Activated naive CD4-positive, alpha-beta T cell treated with anti-CD3 and anti-CD28 coated beads, Interleukin-2, amount 50 U/mL, for 16 hours (primary cell): ENCODE measurements around the gene MGMT.

ENCODE experiments used
- DNase-seq: peaks from one replicate; pipeline ENCODE4 v3.0.0-alpha.2; 2020

The MGMT gene

GRCh38 chr10:129766611-129767550 lies 299.8 kb downstream of the MGMT start:
- no peak for DNase-seq

DNA sequence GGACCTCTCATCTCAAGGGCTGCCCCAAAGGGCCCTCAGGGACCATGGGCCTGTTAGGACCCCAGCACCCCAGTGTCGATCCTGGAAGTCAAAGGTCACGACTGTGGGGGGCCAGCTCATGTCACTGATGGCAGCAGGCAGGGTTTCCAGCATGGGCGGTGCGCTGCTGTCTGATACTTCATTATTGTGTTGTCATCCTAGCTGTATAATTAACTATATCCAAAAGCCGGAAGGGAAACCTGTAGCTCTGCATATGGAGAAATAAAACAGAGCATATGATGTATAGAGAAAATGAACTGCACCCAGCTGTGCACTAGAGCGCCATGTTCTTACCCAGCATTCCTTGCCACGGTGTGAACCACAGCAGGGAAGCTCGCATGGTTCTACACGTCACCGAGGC lies 300.7 kb downstream of the MGMT start:
- no peak for DNase-seq

DNA sequence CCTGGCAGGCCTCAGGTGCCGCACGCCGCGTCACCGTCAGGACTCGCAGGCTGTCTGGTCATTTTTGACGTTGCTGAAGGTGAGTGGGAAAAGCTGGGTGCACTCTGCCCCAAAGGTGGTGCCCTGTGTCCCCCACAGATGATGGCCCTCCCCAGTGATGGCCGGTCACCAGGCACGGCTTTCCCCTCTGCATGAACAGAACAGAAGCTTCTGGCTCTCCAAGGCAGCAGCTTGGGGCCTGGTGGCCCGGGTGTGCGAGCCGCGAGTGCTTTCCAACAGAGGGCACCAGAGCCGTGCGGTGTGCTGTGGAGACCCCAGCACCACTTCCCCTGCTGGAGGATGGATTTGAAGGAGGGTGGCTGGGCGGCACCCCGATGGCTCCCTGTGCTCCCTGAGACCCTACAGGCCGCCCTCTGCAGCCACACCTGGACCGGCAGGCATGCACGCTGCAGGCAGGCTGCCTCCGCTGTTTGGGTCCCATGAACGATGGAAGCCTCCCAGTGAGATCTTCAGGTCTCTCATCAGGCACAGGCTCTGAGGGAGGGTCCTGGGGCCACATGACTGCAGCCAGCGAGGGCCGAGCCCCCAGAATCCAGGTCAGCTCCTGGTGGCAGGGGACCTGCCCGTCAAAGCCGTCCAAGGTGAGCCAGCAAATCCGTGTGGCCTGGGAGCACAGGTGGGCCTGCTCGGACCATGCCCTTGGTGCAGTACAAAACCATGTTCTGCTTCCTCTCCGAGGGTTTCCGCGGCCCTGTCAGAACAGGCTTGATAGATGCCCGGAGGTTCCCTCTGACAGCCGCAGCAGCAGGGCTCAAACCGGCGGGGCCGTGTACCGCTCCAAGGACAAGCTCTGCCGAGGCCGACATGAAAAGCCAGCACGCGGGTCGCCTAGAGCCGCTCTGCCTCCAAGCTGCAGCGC lies 301.7 kb downstream of the MGMT start:
- DNase-seq: no peak

DNA sequence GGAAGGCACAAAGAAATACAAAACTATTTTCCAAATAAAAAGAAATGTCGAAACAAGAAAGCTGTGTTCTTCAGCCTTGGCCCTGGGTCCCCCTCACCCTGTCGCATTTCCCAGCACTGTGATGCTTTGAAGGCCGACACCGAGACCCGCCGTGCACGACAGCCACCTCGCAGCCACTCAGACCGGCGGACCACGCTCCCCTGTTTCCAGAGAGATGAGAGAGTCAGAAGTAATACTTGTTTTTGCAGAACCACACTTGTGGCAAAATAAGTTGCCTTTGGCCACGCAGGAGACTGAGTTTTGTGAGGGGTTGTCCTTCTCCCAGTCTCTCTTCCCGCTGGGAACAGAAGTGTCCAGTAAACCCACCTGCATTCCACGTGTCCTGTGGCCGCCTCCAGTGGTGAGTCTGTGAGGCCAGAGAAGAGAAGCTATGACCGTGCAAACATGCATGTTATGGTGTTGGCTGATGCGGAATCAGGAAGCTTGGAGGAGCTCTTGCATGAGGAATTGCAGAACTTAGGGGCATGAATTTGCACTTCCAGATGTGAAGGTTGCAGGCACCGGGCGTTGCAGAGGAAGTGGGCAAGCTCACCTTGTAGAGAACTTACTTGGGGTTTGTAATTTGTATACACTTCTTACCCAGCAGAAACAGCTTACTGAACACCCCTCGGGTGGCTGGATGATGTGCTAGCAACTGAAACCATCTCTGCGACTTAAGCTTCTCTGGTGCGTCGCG lies 302.5 kb downstream of the MGMT start:
- DNase-seq: no peak

DNA sequence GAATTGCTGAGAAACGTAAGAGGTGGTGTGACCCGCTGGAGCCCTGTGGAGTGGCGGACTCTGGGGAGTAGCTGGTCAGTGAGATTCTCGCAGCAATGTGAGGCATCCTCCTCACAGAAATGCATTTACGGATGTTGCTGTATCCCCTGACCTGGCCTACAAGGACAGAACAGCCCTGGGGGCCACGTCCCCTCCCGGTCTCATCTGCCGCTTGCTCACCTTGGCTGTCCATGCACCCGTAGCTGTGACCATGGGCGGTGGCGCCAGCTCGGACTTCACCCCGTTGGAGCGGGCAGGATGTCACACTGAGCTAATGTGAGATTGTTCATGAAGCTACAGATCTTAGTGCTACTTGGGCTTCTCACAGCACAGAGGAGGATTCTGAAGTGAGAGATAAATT lies 303.2 kb downstream of the MGMT start:
- DNase-seq: no peak

- DNase-seq: no peak
Observed at GRCh38 chr10:129771024-129771423, 304.0 kb downstream of the MGMT start.

- DNase-seq: no peak
Observed at GRCh38 chr10:129771576-129771975, 304.5 kb downstream of the MGMT start.

DNA sequence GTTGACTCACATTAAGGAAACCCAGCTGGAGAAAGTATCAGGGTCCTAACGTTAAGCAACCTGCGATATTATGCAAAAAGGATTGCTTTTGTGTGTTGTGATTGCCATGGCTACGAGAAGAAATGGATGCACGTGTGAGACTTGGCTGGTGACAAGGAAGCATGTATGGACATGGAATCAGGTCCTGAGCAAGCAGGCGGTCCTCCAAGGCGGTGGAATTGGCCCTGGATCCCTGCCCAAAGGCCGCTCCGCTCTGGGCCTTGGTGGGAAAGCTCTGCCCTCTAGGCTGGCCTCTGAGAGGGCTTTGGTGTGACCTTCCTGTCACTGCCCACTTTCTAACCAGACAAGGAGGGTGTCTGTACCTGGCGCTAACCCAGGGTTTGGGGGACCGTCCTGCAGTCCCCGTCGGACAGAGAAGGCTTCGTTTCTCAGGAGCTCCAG lies 305.0 kb downstream of the MGMT start:
- DNase-seq: no peak

GRCh38 chr10:129772468-129773358 lies 305.7 kb downstream of the MGMT start:
- DNase-seq: no peak

GRCh38 chr10:129773359-129773990 lies 306.4 kb downstream of the MGMT start:
- DNase-seq: no peak

DNA sequence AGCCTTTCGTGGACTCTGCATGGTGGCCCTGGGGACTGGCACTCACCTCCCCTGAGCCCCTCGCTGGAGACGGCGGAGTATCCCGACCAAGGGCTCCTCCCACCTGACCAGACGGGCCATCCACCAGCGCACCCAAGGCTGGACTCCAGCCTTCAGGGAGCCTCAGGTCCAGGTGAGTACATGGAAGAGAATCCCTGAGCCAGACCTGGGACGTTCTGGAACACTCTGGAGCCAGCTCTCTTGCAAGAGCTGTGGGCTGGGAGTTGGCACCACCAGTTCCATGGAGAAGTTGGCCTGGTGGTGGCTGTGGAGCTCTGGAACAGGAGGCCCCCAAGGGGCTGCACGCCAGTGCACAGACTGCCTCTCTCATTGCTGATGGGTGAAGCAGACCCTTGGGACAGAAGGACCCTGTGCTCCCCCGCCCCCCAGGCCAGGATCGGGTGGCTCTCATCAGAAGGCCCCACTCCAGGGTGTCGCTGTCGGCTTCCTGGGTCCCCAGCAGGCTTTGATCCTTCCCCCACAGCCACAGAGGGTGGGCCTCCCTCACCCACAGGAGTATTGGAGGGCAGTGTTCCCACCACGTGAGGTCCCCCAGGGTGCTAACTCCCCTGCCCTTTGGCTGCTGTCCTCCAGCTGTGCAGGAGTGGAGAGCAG lies 307.2 kb downstream of the MGMT start:
- DNase-seq: no peak

GRCh38 chr10:129774736-129775401 lies 307.8 kb downstream of the MGMT start:
- no peak for DNase-seq

DNA sequence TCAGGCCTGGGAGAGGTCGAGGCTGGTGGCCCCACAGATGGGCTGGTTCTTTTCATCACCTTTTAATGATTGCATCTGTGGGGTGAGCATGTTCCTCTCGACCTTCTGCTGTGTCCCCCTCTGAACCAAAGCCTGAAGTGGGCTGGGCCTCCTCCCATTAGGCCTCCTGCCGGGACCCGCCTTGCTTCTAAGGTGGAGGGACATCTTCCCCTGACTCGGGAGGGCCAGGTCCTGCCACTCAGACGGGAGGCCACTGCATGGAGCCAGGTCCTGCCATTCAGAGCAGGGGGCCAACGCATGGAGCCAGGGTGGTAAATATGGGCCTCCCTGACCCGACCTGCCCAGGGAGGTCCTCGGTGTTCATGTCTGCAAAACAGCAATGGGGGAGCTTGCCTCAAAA lies 308.6 kb downstream of the MGMT start:
- no peak for DNase-seq

GRCh38 chr10:129777687-129778086 lies 310.6 kb downstream of the MGMT start:
- DNase-seq: no peak

DNA sequence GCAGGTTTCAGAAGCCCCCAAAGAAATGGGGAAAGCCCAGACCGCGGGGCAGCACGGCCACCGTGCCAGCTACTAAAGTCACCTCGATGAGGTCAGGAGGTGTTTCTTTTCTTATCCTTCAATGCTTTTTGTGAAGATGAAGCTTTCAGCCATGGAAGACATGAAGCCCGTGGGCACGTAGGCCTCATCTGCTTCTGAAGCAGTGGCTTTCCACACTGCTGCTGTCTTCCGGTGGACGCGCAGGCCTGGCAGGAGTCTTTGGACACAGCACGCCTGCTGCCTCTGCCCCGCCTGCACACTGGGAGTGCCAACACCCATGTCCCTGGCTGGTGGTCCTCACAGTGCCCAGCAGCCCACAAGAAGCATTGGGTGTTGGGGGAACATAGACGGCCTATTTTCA lies 311.5 kb downstream of the MGMT start:
- no peak for DNase-seq

GRCh38 chr10:129779126-129780111 lies 312.4 kb downstream of the MGMT start:
- no peak for DNase-seq

- no peak for DNase-seq
Observed at GRCh38 chr10:129780198-129780597, 313.2 kb downstream of the MGMT start.

- no peak for DNase-seq
Observed at GRCh38 chr10:129780901-129781795, 314.1 kb downstream of the MGMT start.
